Diencephalon (tissue), 1 donor: Measurements from ENCODE around the gene GRM4. TPM values are rescaled to one million over a fixed set of nuclear protein-coding genes. Genes with fewer than 3 reads are reported as not detected.

ENCODE experiments used
- small RNA-seq: library from RNA; depleted of rRNA; stranded (forward); fragments of <200 nt; gene quantifications from one replicate; pipeline ENCODE3, GENCODE V24; 2014
- total RNA-seq: library from RNA; depleted of rRNA; stranded (reverse); fragments of >200 nt; gene quantifications from one replicate; pipeline ENCODE4 v1.2.3, GENCODE V29; 2014

Gene GRM4
- total RNA-seq, result 19.4 TPM

GRCh38 chr6:34146021-34146782 lies at the start of gene GRM4:
GRM4 (minus strand) TSS chr6:34146087; CDS start chr6:34133496, 12,591 bp downstream.

Small RNA genes lying within 50 kb of the gene (small RNA-seq; reads per million reads assigned to genes)
- not detected for gene MIR1275

Other genes with a start within 250 kb of the GRM4 start
- gene HMGA1, start 90.8 kb upstream of the GRM4 start, total RNA-seq, result 35.8 TPM
- 26.3 TPM for gene SMIM29, start 102.9 kb upstream of the GRM4 start, total RNA-seq
- 149 TPM for gene NUDT3, start 246.6 kb upstream of the GRM4 start, total RNA-seq